Gastrocnemius medialis (tissue), 4 donors: ENCODE measurements around the gene PLPP3. TPM values are rescaled to one million over a fixed set of nuclear protein-coding genes. Genes with fewer than 3 reads are reported as not detected.

Source experiments
- ATAC-seq, 2 donors: fragments of 150-250 bp; one replicate each; pipeline ENCODE4 v1.9.1; 2016
- DNase-seq, 2 donors: peaks; one replicate each; pipeline ENCODE4 v3.0.0-alpha.2; 2019
- H3K27ac ChIP-seq, 4 donors: fragments of 200-600 bp; sonication (generic); 1 replicate in 1 of 4; 2 replicates in 3 of 4; pipeline ENCODE4 v1.5.1; 2016 to 2018; ENCODE audit warnings: mild to moderate bottlenecking in 2 of 4, moderate library complexity in 1 of 4
- H3K27me3 ChIP-seq, 3 donors: fragments of 200-600 bp; sonication (generic) in 2 of 3; 1 replicate in 1 of 3; 2 replicates in 2 of 3; pipeline versions ENCODE4 v1.5.1 to v1.6.0; 2016 to 2019; ENCODE audit warnings: mild to moderate bottlenecking in 1 of 3, moderate library complexity in 1 of 3
- H3K36me3 ChIP-seq, 2 donors: fragments of 200-600 bp; sonication (generic) in 1 of 2; one replicate each; pipeline ENCODE4 v1.5.1; 2017 to 2018
- H3K4me1 ChIP-seq, 2 donors: fragments of 200-600 bp; sonication (generic) in 1 of 2; one replicate each; pipeline ENCODE4 v1.5.1; 2016 to 2017; ENCODE audit warnings: mild to moderate bottlenecking in 2 of 2
- H3K4me3 ChIP-seq, 4 donors: fragments of 200-600 bp; sonication (generic) in 3 of 4; 1 replicate in 1 of 4; 2 replicates in 3 of 4; pipeline ENCODE4 v1.5.1; 2016 to 2019; ENCODE audit warnings: mild to moderate bottlenecking in 2 of 4
- H3K9me3 ChIP-seq, 3 donors: fragments of 200-600 bp; sonication (generic) in 2 of 3; 1 replicate in 1 of 3; 2 replicates in 2 of 3; pipeline ENCODE4 v1.5.1; 2016 to 2019
- CTCF ChIP-seq, 5 experiments: fragments of 450-650 bp in 3 of 5; fragments of 200-600 bp in 2 of 5; sonication (generic) in 2 of 5; IDR thresholded peaks in 4 of 5; conservative IDR thresholded peaks in 1 of 5; 1 replicate in 4 of 5; 2 replicates in 1 of 5; pipeline ENCODE4 v1.5.1; 2016 to 2019; ENCODE audit warnings: antibody characterized with exemption in 5 of 5, mild to moderate bottlenecking in 3 of 5, moderate library complexity in 3 of 5
- POLR2A ChIP-seq, 2 donors: fragments of 450-650 bp; IDR thresholded peaks; one replicate each; pipeline ENCODE4 v1.6.1; 2017; ENCODE audit warnings: antibody characterized with exemption in 2 of 2, mild to moderate bottlenecking in 2 of 2, moderate library complexity in 2 of 2
- in situ Hi-C, 4 donors: fragments of 200-750 bp; cut with MboI; loops; one replicate each; pipeline versions ENCODE4 v1.15.0 to v1.8.0; 2017; ENCODE audit warnings: low sequenced_read_pairs in 4 of 4
- intact Hi-C: fragments of 100-400 bp; cut with DNase I; formaldehyde crosslinking; loops from one replicate; pipeline ENCODE4 v1.15.1; 2023; ENCODE audit warnings: low total_unique reads
- total RNA-seq, 4 donors: library from RNA; depleted of rRNA; stranded (reverse); fragments of >200 nt; gene quantifications; one replicate each; pipeline versions ENCODE4 v1.1.0 to v1.2.3, GENCODE V29; 2016

Gene PLPP3
- total RNA-seq, 4 donors from 2014 or later: 53.2 to 71.5 (median 55.5) TPM

DNA sequence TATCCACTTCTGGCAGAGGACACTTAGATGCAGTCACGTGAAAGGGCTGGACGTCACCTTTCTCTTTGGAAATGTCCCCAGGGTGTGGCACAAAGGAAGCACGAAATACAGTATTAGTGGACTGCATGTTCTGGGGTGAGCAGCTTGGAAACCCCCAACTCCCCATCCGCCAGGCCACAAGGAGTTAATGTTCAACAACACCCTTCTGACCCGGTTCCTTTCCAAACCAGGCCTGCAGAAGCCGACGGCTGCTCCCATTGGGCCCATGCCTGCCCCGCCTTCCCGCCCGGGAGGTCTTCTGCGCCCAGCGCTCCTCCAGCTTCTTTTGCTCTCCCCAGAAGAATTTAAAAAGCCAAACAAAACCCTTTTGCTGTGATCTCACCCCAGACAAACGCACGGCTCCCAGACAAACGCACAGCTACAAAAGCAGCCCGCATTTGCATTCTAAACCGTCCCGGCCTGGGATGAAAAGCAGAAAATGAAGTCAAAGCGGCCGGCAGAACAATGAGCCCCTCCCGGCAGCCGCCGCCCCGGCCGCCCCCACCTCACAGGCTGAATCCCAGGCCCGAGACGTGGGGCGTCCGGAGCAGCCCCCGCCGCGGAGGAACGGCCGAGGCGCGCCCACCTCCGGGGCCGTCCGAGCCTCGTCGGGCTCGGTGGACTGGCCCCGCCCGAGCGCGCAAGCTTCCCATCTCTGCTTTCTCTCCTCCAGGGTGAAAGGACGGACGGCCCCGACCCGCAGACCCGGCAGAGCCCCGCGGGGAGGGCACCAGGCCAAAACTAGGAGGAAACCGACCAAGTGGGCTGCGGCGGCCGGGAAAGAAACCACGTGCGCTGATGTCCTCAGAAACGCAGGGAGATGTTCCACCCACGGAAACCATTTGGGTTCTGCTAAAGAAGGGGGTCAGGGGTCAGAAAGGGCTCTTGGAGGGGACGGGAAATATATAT lies 101.9 kb downstream of the PLPP3 start:
- in situ Hi-C loops: no loop called here
- peaks cover 0 to 5% of the 10 kb centered on the region in 2 donors for H3K4me1 ChIP-seq
- DNase-seq: peak; percentile 28 to 33
- no peaks in the 10 kb centered on the region for H3K27me3 ChIP-seq
- H3K27ac ChIP-seq: peak overlapping the region; percentile 66 to 81 (median 76)
- no peaks in the 10 kb centered on the region for H3K36me3 ChIP-seq
- ATAC-seq: peak; percentile 66 to 74
- H3K9me3 ChIP-seq: no peaks in the 10 kb centered on the region
- TF ChIP-seq CTCF (IDR thresholded peaks at IDR 0.05 in 4 of 5, conservative IDR thresholded peaks at IDR 0.05 in 1 of 5) (no peak), POLR2A (IDR thresholded peaks at IDR 0.05) (no peak)
- peak overlapping the region; percentile 64 to 91 (median 66) for H3K4me3 ChIP-seq
- intact Hi-C loops: no loop called here

DNA sequence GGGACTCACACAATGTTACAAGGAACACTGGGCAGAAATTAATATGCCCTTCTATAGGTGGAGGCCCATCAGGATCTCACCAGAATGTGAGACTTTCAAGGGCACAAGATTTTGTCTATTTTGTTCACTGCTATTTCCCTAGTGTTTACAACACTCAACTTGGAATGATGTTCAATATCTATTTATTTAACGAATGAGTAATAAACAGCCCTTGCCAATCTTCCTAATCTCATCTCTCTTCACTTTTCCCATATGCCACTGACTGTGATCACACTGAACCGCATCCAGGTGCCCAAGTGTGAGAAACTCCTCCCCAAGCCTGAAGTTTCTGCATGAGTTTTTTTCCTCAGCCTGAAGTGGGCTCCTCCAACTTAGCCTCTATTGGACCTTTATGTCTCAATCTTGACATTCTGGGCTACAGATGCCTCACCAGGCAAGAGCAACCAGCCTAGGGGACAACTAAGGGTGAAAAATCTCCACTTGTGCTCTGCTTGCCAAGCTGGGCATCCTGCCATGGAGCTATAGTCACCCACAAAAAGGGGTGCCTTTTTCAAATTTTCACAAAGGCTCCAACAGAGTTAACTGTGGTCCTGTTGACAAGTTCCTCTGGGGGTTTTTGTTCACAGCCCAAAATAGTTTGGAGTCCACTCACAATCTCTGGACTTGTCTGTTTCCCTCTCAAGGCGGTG lies 105.6 kb downstream of the PLPP3 start:
- Histone ChIP-seq H3K36me3 (no peaks in the 10 kb centered on the region), H3K27ac (no peak overlapping the region), H3K4me3 (no peak overlapping the region), H3K9me3 (no peaks in the 10 kb centered on the region), H3K4me1 (peaks cover 0 to 8% of the 10 kb centered on the region in 2 donors), H3K27me3 (no peaks in the 10 kb centered on the region)
- no peak for DNase-seq
- TF ChIP-seq CTCF (IDR thresholded peaks at IDR 0.05 in 4 of 5, conservative IDR thresholded peaks at IDR 0.05 in 1 of 5): no peak
- no peak for TF ChIP-seq POLR2A (IDR thresholded peaks at IDR 0.05)
- in situ Hi-C loops (no loop called here), intact Hi-C loops (no loop called here)
- no peak for ATAC-seq

GRCh38 chr1:56472860-56473259 lies 106.5 kb downstream of the PLPP3 start:
- Histone ChIP-seq H3K4me3 (no peak overlapping the region), H3K27ac (no peak overlapping the region), H3K36me3 (no peaks in the 10 kb centered on the region), H3K27me3 (no peaks in the 10 kb centered on the region), H3K4me1 (peaks cover 0 to 8% of the 10 kb centered on the region in 2 donors), H3K9me3 (no peaks in the 10 kb centered on the region)
- in situ Hi-C loops: no loop called here
- intact Hi-C loops: no loop called here
- ATAC-seq (no peak), DNase-seq (no peak)
- no peak for TF ChIP-seq POLR2A (IDR thresholded peaks at IDR 0.05)
- TF ChIP-seq CTCF (IDR thresholded peaks at IDR 0.05 in 4 of 5, conservative IDR thresholded peaks at IDR 0.05 in 1 of 5): no peak

DNA sequence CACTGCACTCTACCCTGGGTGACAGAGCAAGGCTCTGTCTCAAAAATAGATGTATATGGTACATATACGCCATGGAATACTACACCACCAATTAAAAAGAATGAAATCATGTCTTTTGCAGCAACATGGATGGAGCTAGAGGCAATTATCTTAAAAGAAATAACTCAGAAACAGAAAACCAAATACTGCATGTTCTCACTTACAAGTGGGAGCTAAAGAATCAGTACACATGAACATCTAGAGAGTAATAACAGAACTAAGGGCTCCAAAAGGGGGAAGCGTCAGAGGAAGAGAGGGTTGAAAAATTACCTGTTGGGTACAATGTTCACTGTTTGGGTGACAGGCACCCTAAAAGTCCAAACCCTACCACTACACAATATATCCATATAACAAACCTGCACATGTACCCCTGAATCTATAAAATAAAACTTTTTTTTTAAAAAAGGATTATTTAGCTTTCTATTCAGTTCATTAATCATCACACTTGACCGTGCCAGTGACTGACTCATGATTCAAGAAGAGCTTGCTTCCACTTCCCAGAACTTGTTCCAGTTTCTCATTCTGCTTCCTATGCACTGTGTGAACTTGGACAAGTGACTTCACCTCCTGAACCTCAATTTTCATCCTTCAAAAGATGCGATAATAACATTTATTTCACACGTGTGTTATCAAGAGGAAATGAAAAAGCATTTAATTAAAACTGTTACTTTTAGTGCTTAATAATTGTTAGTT lies 109.6 kb downstream of the PLPP3 start:
- Histone ChIP-seq H3K27me3 (no peaks in the 10 kb centered on the region), H3K9me3 (no peaks in the 10 kb centered on the region), H3K4me3 (no peak overlapping the region), H3K36me3 (no peaks in the 10 kb centered on the region), H3K27ac (no peak overlapping the region), H3K4me1 (peaks cover 0 to 3% of the 10 kb centered on the region in 2 donors)
- TF ChIP-seq POLR2A (IDR thresholded peaks at IDR 0.05) (no peak), CTCF (IDR thresholded peaks at IDR 0.05 in 4 of 5, conservative IDR thresholded peaks at IDR 0.05 in 1 of 5) (no peak)
- no peak for ATAC-seq
- in situ Hi-C loops (no loop called here), intact Hi-C loops (no loop called here)
- no peak for DNase-seq
